ENCODE measurements around the gene APOBEC3G.
"Not testable (repeated sequence)": the region's sequence is repeated elsewhere in the genome, so short reads cannot be mapped to it uniquely, and the experiment has no call there.

DNA sequence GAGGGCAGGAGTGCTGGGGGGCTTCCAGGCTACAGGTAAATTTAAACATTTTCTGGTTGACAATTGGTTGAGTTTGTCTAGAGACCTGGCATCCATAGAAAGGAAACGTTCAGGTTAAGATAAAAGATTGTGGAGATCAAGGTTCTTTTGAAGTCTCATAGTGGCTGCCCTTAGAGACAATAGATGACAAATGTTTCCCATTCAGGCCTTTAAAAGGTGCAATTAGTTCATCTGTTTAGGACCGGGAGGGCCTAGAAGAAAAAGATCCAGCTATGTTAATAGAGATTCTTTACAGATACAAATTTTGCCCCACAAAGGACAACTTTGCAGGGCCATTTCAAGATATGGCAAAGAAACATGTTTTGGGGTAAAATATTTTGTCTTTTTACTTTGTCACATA, 40.0 kb upstream of the APOBEC3G start:
- TF ChIP-seq TARDBP (IDR thresholded peaks at IDR 0.05); SP1 (IDR thresholded peaks at IDR 0.05); SUZ12 (IDR thresholded peaks at IDR 0.05); L3MBTL2 (conservative IDR thresholded peaks at IDR 0.05); FOXK2 (IDR thresholded peaks at IDR 0.05); FOXA1 (IDR thresholded peaks at IDR 0.05); PKNOX1 (IDR thresholded peaks at IDR 0.05); NFRKB (IDR thresholded peaks at IDR 0.05); HDGF (IDR thresholded peaks at IDR 0.05; ENCODE audit: borderline replicate concordance); ELF4 (IDR thresholded peaks at IDR 0.05); LEF1 (IDR thresholded peaks at IDR 0.05; ENCODE audit: borderline replicate concordance); FOXM1 (IDR thresholded peaks at IDR 0.05; ENCODE audit: borderline replicate concordance): not testable (repeated sequence)

Measured in HEK293T (cell line).